ENCODE measurements around the gene SCYL3.

The SCYL3 gene

DNA sequence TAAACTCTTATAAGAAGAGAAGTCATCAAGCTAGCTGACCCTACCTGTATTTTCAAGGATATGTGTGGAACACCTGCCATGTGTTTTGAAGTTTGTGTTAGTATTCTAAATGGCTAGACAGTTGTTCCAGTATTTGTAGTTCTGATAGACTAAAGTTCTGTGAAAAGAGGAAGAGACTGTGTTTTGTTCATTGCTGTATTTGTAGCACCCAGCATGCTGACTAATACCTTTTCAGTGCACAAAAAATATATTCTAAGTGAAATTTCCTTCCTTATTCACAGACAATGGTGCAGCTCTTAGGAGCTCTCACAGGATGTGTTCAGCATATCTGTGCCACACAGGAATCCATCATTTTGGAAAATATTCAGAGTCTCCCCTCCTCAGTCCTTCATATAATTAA, 90.8 kb downstream of the SCYL3 start:
- Histone ChIP-seq H3K4me2 (no peak overlapping the region), H3K27ac (no peak overlapping the region), H3K36me3 (peaks cover 62% of the 10 kb centered on the region), H3K9ac (no peak overlapping the region), H3K4me1 (no peaks in the 10 kb centered on the region), H4K20me1 (no peaks in the 10 kb centered on the region), H3K27me3 (no peaks in the 10 kb centered on the region), H3K9me3 (no peaks in the 10 kb centered on the region), H3K4me3 (no peak overlapping the region)
- no peak for TF ChIP-seq Cebpa-rat (IDR thresholded peaks at IDR 0.05)

All from BLaER1 (cell line).